Panc1 (cell line): Measurements from ENCODE around the gene PDLIM7.

Experiments
- POLR2AphosphoS5 ChIP-seq: IDR thresholded peaks from 2 replicates; pipeline ENCODE4 v1.6.1; 2012; ENCODE audit warnings: mild to moderate bottlenecking, low read depth, low read length, moderate library complexity
- SIN3A ChIP-seq: IDR thresholded peaks from 2 replicates; pipeline ENCODE4 v1.6.1; 2012; ENCODE audit warnings: low read depth, mild to moderate bottlenecking, low read length, moderate library complexity, borderline replicate concordance; ENCODE audit not compliant: insufficient read depth
- TCF7L2 ChIP-seq: IDR thresholded peaks from 2 replicates; pipeline ENCODE4 v1.6.1; 2011; ENCODE audit warnings: mild to moderate bottlenecking, low read depth, low read length, inconsistent platforms
- TF ChIP-seq, protein P1 (sequence below): fragments of 450-650 bp; IDR thresholded peaks from 2 replicates; pipeline ENCODE4 v1.5.1; 2017; ENCODE audit warnings: mild to moderate bottlenecking
- TF ChIP-seq, protein P2 (sequence below), 2 experiments: IDR thresholded peaks; 2 replicates each; pipeline ENCODE4 v1.6.1; 2011 to 2012; ENCODE audit warnings: low read depth in 2 of 2, control low read depth in 1 of 2, low read length in 1 of 2, mild to moderate bottlenecking in 1 of 2, moderate library complexity in 1 of 2; ENCODE audit not compliant: insufficient read depth in 1 of 2

DNA sequence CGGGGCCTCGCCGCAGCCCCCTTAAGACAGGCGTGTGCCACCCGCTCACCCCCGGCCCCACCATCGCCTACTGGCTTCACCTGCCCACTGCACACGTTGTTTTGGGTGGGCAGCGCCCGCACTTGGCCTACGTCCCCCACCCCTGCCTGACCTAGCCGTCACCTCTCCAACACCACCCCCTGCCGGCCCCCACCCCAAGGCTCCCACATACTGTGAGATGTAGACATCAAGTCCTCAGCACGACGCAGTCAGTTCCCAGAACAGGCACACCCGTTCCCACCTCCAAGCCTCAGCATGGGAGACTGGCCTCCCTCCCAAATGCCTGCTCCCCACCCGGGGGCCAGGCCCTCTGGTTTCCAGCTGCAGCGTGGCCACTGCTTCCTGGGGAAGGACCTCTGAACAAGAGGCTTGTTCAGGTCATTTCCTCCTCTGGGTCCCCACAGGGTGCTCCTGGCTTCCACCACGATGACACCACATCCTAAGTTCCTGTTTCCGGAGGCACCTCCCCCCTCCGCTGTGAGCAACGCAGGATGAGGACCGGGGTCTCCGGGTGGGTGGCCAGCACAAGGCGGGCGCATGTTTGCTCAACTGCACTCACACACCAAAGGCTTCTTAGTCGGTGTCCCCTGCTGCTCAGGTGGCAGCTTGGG, 35.3 kb downstream of the PDLIM7 start:
- TF ChIP-seq, protein P1, sequence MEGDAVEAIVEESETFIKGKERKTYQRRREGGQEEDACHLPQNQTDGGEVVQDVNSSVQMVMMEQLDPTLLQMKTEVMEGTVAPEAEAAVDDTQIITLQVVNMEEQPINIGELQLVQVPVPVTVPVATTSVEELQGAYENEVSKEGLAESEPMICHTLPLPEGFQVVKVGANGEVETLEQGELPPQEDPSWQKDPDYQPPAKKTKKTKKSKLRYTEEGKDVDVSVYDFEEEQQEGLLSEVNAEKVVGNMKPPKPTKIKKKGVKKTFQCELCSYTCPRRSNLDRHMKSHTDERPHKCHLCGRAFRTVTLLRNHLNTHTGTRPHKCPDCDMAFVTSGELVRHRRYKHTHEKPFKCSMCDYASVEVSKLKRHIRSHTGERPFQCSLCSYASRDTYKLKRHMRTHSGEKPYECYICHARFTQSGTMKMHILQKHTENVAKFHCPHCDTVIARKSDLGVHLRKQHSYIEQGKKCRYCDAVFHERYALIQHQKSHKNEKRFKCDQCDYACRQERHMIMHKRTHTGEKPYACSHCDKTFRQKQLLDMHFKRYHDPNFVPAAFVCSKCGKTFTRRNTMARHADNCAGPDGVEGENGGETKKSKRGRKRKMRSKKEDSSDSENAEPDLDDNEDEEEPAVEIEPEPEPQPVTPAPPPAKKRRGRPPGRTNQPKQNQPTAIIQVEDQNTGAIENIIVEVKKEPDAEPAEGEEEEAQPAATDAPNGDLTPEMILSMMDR = no peak
- TF ChIP-seq POLR2AphosphoS5 (no peak), TCF7L2 (no peak), SIN3A (no peak)
- TF ChIP-seq, protein P2, sequence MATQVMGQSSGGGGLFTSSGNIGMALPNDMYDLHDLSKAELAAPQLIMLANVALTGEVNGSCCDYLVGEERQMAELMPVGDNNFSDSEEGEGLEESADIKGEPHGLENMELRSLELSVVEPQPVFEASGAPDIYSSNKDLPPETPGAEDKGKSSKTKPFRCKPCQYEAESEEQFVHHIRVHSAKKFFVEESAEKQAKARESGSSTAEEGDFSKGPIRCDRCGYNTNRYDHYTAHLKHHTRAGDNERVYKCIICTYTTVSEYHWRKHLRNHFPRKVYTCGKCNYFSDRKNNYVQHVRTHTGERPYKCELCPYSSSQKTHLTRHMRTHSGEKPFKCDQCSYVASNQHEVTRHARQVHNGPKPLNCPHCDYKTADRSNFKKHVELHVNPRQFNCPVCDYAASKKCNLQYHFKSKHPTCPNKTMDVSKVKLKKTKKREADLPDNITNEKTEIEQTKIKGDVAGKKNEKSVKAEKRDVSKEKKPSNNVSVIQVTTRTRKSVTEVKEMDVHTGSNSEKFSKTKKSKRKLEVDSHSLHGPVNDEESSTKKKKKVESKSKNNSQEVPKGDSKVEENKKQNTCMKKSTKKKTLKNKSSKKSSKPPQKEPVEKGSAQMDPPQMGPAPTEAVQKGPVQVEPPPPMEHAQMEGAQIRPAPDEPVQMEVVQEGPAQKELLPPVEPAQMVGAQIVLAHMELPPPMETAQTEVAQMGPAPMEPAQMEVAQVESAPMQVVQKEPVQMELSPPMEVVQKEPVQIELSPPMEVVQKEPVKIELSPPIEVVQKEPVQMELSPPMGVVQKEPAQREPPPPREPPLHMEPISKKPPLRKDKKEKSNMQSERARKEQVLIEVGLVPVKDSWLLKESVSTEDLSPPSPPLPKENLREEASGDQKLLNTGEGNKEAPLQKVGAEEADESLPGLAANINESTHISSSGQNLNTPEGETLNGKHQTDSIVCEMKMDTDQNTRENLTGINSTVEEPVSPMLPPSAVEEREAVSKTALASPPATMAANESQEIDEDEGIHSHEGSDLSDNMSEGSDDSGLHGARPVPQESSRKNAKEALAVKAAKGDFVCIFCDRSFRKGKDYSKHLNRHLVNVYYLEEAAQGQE (IDR thresholded peaks at IDR 0.05; ENCODE audit: insufficient read depth in 1 of 2, low read depth in 2 of 2, low read length in 1 of 2) = no peak
